IMR-90 (cell line): ENCODE measurements around the gene DRC3. TPM values are rescaled to one million over a fixed set of nuclear protein-coding genes. Genes with fewer than 3 reads are reported as not detected.

Experiments
- ATAC-seq: fragments of 200-7000 bp; cut with Tn5 transposase; 2 replicates; pipeline ENCODE4 v1.9.1; 2020; ENCODE audit warnings: low read depth, mild to moderate bottlenecking, moderate library complexity
- BruUV-seq: library from RNA; stranded (reverse); fragments of 400-500 nt; replicated peaks from 2 replicates; lab custom pipeline; 2021; lab: Mats Ljungman, UMichigan
- CTCF ChIA-PET: fragments of 300-600 bp; formaldehyde crosslinking; extraction: SDS; loops from one replicate; lab custom pipeline; 2021; ENCODE audit warnings: antibody characterized with exemption; lab: Yijun Ruan, JAX
- POLR2A ChIA-PET: fragments of 300-600 bp; sonication (Branson Sonifier 250); formaldehyde crosslinking; loops from one replicate; lab custom pipeline; 2022; ENCODE audit warnings: antibody characterized with exemption; ENCODE audit not compliant: unreplicated experiment; lab: Charles Lee
- DNase-seq: peaks from one replicate; pipeline ENCODE4 v3.0.0; 2013
- H2AFZ ChIP-seq: replicated peaks from 2 replicates; pipeline ENCODE3; 2013; ENCODE audit warnings: low read length, mild to moderate bottlenecking; ENCODE audit not compliant: poor library complexity
- H2AK5ac ChIP-seq: 2 replicates; pipeline ENCODE4 v1.6.1; 2013; ENCODE audit warnings: low read depth, low read length, inconsistent platforms
- H2AK9ac ChIP-seq: replicated peaks from 2 replicates; pipeline ENCODE3; 2013; ENCODE audit warnings: mild to moderate bottlenecking, low read depth, low read length, moderate library complexity; ENCODE audit not compliant: poor library complexity
- H2BK120ac ChIP-seq: 2 replicates; pipeline ENCODE4 v1.6.1; 2013; ENCODE audit warnings: low read depth, low read length, inconsistent platforms
- H2BK15ac ChIP-seq: 3 replicates; pipeline ENCODE4 v1.6.1; 2013; ENCODE audit warnings: low read depth, low read length, inconsistent platforms
- H2BK20ac ChIP-seq: 2 replicates; pipeline ENCODE4 v1.6.1; 2013; ENCODE audit warnings: low read depth, mild to moderate bottlenecking, inconsistent platforms, low read length, moderate library complexity
- H2BK5ac ChIP-seq: 2 replicates; pipeline ENCODE4 v1.6.1; 2013; ENCODE audit warnings: mild to moderate bottlenecking, low read depth, low read length, inconsistent platforms; ENCODE audit not compliant: poor library complexity, severe bottlenecking
- H3K14ac ChIP-seq: replicated peaks from 2 replicates; pipeline ENCODE4 v1.6.1; 2013; ENCODE audit warnings: low read depth, low read length, inconsistent platforms
- H3K18ac ChIP-seq: 2 replicates; pipeline ENCODE4 v1.6.1; 2013; ENCODE audit warnings: low read depth, low read length, control low read depth
- H3K23ac ChIP-seq: 2 replicates; pipeline ENCODE4 v1.6.1; 2013; ENCODE audit warnings: low read depth, low read length, inconsistent platforms
- H3K27ac ChIP-seq: 2 replicates; pipeline ENCODE4 v1.5.1; 2013; ENCODE audit warnings: mild to moderate bottlenecking, control low read depth, low read length; ENCODE audit not compliant: insufficient read depth
- H3K27me3 ChIP-seq: 2 replicates; pipeline ENCODE4 v1.6.1; 2013; ENCODE audit warnings: low read length; ENCODE audit not compliant: control insufficient read depth, insufficient read depth
- H3K36me3 ChIP-seq: 2 replicates; pipeline ENCODE4 v1.6.1; 2013; ENCODE audit warnings: low read length, mixed read lengths; ENCODE audit not compliant: control insufficient read depth, insufficient read depth
- H3K4ac ChIP-seq: 2 replicates; pipeline ENCODE4 v1.6.1; 2013; ENCODE audit warnings: low read depth, low read length, inconsistent platforms
- H3K4me1 ChIP-seq: 2 replicates; pipeline ENCODE4 v1.6.1; 2013; ENCODE audit warnings: low read length, mixed read lengths; ENCODE audit not compliant: control insufficient read depth, insufficient read depth
- H3K4me2 ChIP-seq: 2 replicates; pipeline ENCODE4 v1.6.1; 2013; ENCODE audit warnings: low read depth, mild to moderate bottlenecking, control low read depth, low read length, moderate library complexity
- H3K4me3 ChIP-seq: 2 replicates; pipeline ENCODE4 v1.5.1; 2013; ENCODE audit warnings: low read depth, mild to moderate bottlenecking, control low read depth, low read length, moderate library complexity; ENCODE audit not compliant: insufficient read depth
- H3K56ac ChIP-seq: 2 replicates; pipeline ENCODE4 v1.6.1; 2013; ENCODE audit warnings: low read length, inconsistent platforms; ENCODE audit not compliant: insufficient read depth; ENCODE audit errors: extremely low read depth
- H3K79me1 ChIP-seq, 2 experiments: 2 replicates each; pipeline ENCODE4 v1.6.1; 2013; ENCODE audit warnings: low read length in 2 of 2, inconsistent platforms in 1 of 2, low read depth in 1 of 2
- H3K9ac ChIP-seq: 2 replicates; pipeline ENCODE4 v1.6.1; 2013; ENCODE audit warnings: low read depth, low read length, control low read depth
- H3K9me1 ChIP-seq: 2 replicates; pipeline ENCODE4 v1.6.1; 2013; ENCODE audit warnings: low read length, inconsistent platforms; ENCODE audit not compliant: insufficient read depth
- H3K9me3 ChIP-seq: 2 replicates; pipeline ENCODE4 v1.6.1; 2013; ENCODE audit warnings: low read length; ENCODE audit not compliant: control insufficient read depth, insufficient read depth
- H4K20me1 ChIP-seq: 2 replicates; pipeline ENCODE4 v1.6.1; 2013; ENCODE audit warnings: low read length, inconsistent platforms; ENCODE audit not compliant: insufficient read depth
- H4K5ac ChIP-seq: 2 replicates; pipeline ENCODE4 v1.6.1; 2013; ENCODE audit warnings: mild to moderate bottlenecking, low read depth, low read length, control low read depth
- H4K8ac ChIP-seq, 2 experiments: 2 replicates each; pipeline ENCODE4 v1.6.1; 2013; ENCODE audit warnings: low read depth in 2 of 2, low read length in 2 of 2, control low read depth in 1 of 2, inconsistent platforms in 1 of 2
- H4K91ac ChIP-seq: 2 replicates; pipeline ENCODE4 v1.6.1; 2013; ENCODE audit warnings: low read depth, low read length, inconsistent platforms; ENCODE audit not compliant: insufficient read depth
- BHLHE40 ChIP-seq: fragments of 150-350 bp; IDR thresholded peaks from 2 replicates; pipeline ENCODE4 v1.6.1; 2016; ENCODE audit warnings: mild to moderate bottlenecking, low read depth, low read length
- CEBPB ChIP-seq: IDR thresholded peaks from 2 replicates; pipeline ENCODE4 v1.6.1; 2012; ENCODE audit warnings: low read depth, low read length, improper control_type of control experiment
- CHD1 ChIP-seq: IDR thresholded peaks from 2 replicates; pipeline ENCODE4 v1.6.1; 2012; ENCODE audit warnings: low read depth, low read length, improper control_type of control experiment
- CTCF ChIP-seq: conservative IDR thresholded peaks from 2 replicates; pipeline ENCODE4 v1.5.1; 2012; ENCODE audit warnings: mild to moderate bottlenecking, low read depth, low read length, improper control_type of control experiment
- FOS ChIP-seq: fragments of 150-350 bp; IDR thresholded peaks from 2 replicates; pipeline ENCODE4 v1.6.1; 2016; ENCODE audit warnings: low read depth, low read length
- MAFK ChIP-seq: IDR thresholded peaks from 2 replicates; pipeline ENCODE4 v1.6.1; 2012; ENCODE audit warnings: low read depth, low read length, improper control_type of control experiment
- MAZ ChIP-seq: IDR thresholded peaks from 2 replicates; pipeline ENCODE4 v1.6.1; 2012; ENCODE audit warnings: low read depth, mild to moderate bottlenecking, low read length, improper control_type of control experiment, moderate library complexity, borderline replicate concordance
- MXI1 ChIP-seq: IDR thresholded peaks from 2 replicates; pipeline ENCODE4 v1.6.1; 2012; ENCODE audit warnings: low read depth, mild to moderate bottlenecking, low read length, moderate library complexity, borderline replicate concordance
- NFE2L2 ChIP-seq: fragments of 150-350 bp; IDR thresholded peaks from 2 replicates; pipeline ENCODE4 v1.6.1; 2016; ENCODE audit warnings: low read depth, mild to moderate bottlenecking, low read length
- POLR2A ChIP-seq: IDR thresholded peaks from 2 replicates; pipeline ENCODE4 v1.6.1; 2012; ENCODE audit warnings: mild to moderate bottlenecking, low read depth, low read length
- RAD21 ChIP-seq: IDR thresholded peaks from 2 replicates; pipeline ENCODE4 v1.6.1; 2012; ENCODE audit warnings: low read length, improper control_type of control experiment
- RCOR1 ChIP-seq: IDR thresholded peaks from 2 replicates; pipeline ENCODE4 v1.6.1; 2012; ENCODE audit warnings: mild to moderate bottlenecking, low read length, improper control_type of control experiment; ENCODE audit not compliant: insufficient replicate concordance
- RFX5 ChIP-seq: IDR thresholded peaks from 2 replicates; pipeline ENCODE4 v1.8.0; 2012; ENCODE audit warnings: low read depth, mild to moderate bottlenecking, low read length, moderate library complexity
- WGBS, 2 experiments: methylation state at CpG; one replicate each; pipeline versions ENCODE4 v1.1.5 to v1.1.7; 2013; ENCODE audit warnings: missing lambda C conversion rate in 2 of 2; ENCODE audit not compliant: insufficient read length in 1 of 2; ENCODE audit errors: extremely low coverage in 2 of 2; 5-methylcytosine and 5-hydroxymethylcytosine counted together
- dilution Hi-C: fragments of 300-500 bp; cut with HindIII; formaldehyde crosslinking; loops from one replicate; pipeline ENCODE4 v1.14.3; 2018; ENCODE audit warnings: low sequenced_read_pairs; ENCODE audit not compliant: unreplicated experiment
- in situ Hi-C: fragments of 300-500 bp; cut with MboI; formaldehyde crosslinking; loops from 3 replicates; pipeline ENCODE4 v1.14.3; 2019; ENCODE audit warnings: low sequenced_read_pairs, inconsistent platforms, mixed read lengths
- intact Hi-C: fragments of 100-400 bp; cut with micrococcal nuclease; formaldehyde crosslinking; loops from 2 replicates; pipeline ENCODE4 v1.10.0; 2022
- polyA plus RNA-seq, 3 experiments: library from polyadenylated mRNA; depleted of rRNA; stranded (reverse); fragments of >200 nt; gene quantifications; 2 replicates each; pipeline ENCODE4 v1.2.3, GENCODE V29; 2012; ENCODE audit warnings: low replicate concordance in 1 of 3
- total RNA-seq: library from RNA; depleted of rRNA; stranded (reverse); fragments of >200 nt; gene quantifications from 2 replicates; pipeline ENCODE4 v1.2.3, GENCODE V29; 2012
- TF ChIP-seq, protein P1 (sequence below): fragments of 150-350 bp; IDR thresholded peaks from 2 replicates; pipeline ENCODE4 v1.6.1; 2017; ENCODE audit warnings: mild to moderate bottlenecking, antibody characterized with exemption, low read length, low read depth
- TF ChIP-seq, protein P2 (sequence below): fragments of 150-350 bp; IDR thresholded peaks from 2 replicates; pipeline ENCODE4 v1.6.1; 2016; ENCODE audit warnings: low read depth, mild to moderate bottlenecking, low read length, moderate library complexity, borderline replicate concordance

DRC3 gene
- total and polyA plus RNA-seq, 2 of the 4 experiments (the other 2 are of a cell fraction), result 0.55 to 0.72 TPM

- POLR2A ChIA-PET, result no interaction called here
- Histone ChIP-seq H2BK20ac (no peak overlapping the region), H3K36me3 (no peaks in the 10 kb centered on the region), H4K20me1 (peaks cover 11% of the 10 kb centered on the region; the same call in 1 of the 2 replicates), H3K4me3 (no peak overlapping the region), H2BK5ac (no peak overlapping the region), H3K9me3 (no peaks in the 10 kb centered on the region), H4K8ac (no peak overlapping the region), H4K5ac (no peak overlapping the region), H3K56ac (no peak overlapping the region), H2AFZ (no peak overlapping the region), H3K4ac (no peak overlapping the region), H3K14ac (no peak overlapping the region), H3K9me1 (peaks cover 5% of the 10 kb centered on the region; the same call in 1 of the 2 replicates), H3K18ac (no peak overlapping the region), H3K27me3 (no peaks in the 10 kb centered on the region; the same call in 1 of the 2 replicates), H2BK120ac (no peak overlapping the region), H4K91ac (no peak overlapping the region), H3K27ac (no peak overlapping the region), H3K9ac (no peak overlapping the region), H3K4me2 (no peak overlapping the region), H3K23ac (no peak overlapping the region), H2AK5ac (no peak overlapping the region), H3K4me1 (peaks cover 8% of the 10 kb centered on the region), H3K79me1 (peaks cover 7 to 18% of the 10 kb centered on the region in 2 experiments), H2AK9ac (no peak overlapping the region), H2BK15ac (no peak overlapping the region)
- TF ChIP-seq CHD1 (no peak), POLR2A (no peak), MXI1 (no peak), RCOR1 (no peak), MAFK (no peak), MAZ (no peak), RFX5 (no peak), CEBPB (no peak), CTCF (no peak), RAD21 (no peak), FOS (no peak), NFE2L2 (no peak), BHLHE40 (no peak)
- TF ChIP-seq, protein P1, sequence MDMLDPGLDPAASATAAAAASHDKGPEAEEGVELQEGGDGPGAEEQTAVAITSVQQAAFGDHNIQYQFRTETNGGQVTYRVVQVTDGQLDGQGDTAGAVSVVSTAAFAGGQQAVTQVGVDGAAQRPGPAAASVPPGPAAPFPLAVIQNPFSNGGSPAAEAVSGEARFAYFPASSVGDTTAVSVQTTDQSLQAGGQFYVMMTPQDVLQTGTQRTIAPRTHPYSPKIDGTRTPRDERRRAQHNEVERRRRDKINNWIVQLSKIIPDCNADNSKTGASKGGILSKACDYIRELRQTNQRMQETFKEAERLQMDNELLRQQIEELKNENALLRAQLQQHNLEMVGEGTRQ, result no peak
- TF ChIP-seq, protein P2, sequence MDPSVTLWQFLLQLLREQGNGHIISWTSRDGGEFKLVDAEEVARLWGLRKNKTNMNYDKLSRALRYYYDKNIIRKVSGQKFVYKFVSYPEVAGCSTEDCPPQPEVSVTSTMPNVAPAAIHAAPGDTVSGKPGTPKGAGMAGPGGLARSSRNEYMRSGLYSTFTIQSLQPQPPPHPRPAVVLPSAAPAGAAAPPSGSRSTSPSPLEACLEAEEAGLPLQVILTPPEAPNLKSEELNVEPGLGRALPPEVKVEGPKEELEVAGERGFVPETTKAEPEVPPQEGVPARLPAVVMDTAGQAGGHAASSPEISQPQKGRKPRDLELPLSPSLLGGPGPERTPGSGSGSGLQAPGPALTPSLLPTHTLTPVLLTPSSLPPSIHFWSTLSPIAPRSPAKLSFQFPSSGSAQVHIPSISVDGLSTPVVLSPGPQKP, result no peak
- intact Hi-C loops, result no loop called here
- no peak for ATAC-seq
- dilution Hi-C loops, result no loop called here
- WGBS, 2 experiments, result 100% methylated on average over 1 of the region's 8 CpGs; no CpG with 5 or more reads in 1 of the 2 experiments
- in situ Hi-C loops, result no loop called here
- BruUV-seq, result no TSS peak
- no peak for DNase-seq
- CTCF ChIA-PET, result no interaction called here
These were observed 2.8 kb downstream of the DRC3 start for GRCh38 chr17:17975436-17975835.
